Fibroblast of mammary gland (primary cell): Measurements from ENCODE around the gene INHBB.
A peak's percentile ranks its signal among the peaks of the same experiment; 100 is the strongest.
"Not testable (repeated sequence)": the region's sequence is repeated elsewhere in the genome, so short reads cannot be mapped to it uniquely, and the experiment has no call there.

ENCODE experiments used
- DNase-seq: peaks from one replicate; pipeline ENCODE4 v3.0.0-alpha.2; 2010; ENCODE audit warnings: low read depth
- H3K4me3 ChIP-seq: 2 replicates; pipeline ENCODE4 v1.5.1; 2011; ENCODE audit warnings: low read depth, mild to moderate bottlenecking, low read length, moderate library complexity; ENCODE audit not compliant: control insufficient read depth
- CTCF ChIP-seq: conservative IDR thresholded peaks from 2 replicates; pipeline ENCODE4 v1.5.1; 2011; ENCODE audit warnings: low read depth, low read length, inconsistent platforms; ENCODE audit not compliant: control insufficient read depth, insufficient read depth

INHBB gene

GRCh38 chr2:120310136-120310535 lies 35.8 kb upstream of the INHBB start:
- H3K4me3 ChIP-seq, result no peak overlapping the region
- DNase-seq, result no peak
- no peak for TF ChIP-seq CTCF

- DNase-seq, result not testable (repeated sequence)
Measured at GRCh38 chr2:120310841-120311240, 35.1 kb upstream of the INHBB start.

GRCh38 chr2:120312076-120312475 lies 33.9 kb upstream of the INHBB start:
- no peak for DNase-seq
- H3K4me3 ChIP-seq, result no peak overlapping the region
- no peak for TF ChIP-seq CTCF

More at GRCh38 chr2:120310841-120311240, 35.1 kb upstream of the INHBB start:
- H3K4me3 ChIP-seq, result not testable (repeated sequence)

GRCh38 chr2:120312860-120313694 lies 32.9 kb upstream of the INHBB start:
- peak overlapping the region; percentile 58 for H3K4me3 ChIP-seq
- peak; percentile 81 for DNase-seq
- peak; percentile 90 for TF ChIP-seq CTCF

GRCh38 chr2:120313695-120314615 lies 32.0 kb upstream of the INHBB start:
- H3K4me3 ChIP-seq, result peak overlapping the region; percentile 58
- no peak for DNase-seq
- no peak for TF ChIP-seq CTCF

GRCh38 chr2:120314690-120315366 lies 31.1 kb upstream of the INHBB start:
- TF ChIP-seq CTCF, result no peak
- H3K4me3 ChIP-seq, result no peak overlapping the region
- no peak for DNase-seq
